ENCODE measurements around the gene PLAC1. TPM values are rescaled to one million over a fixed set of nuclear protein-coding genes. Genes with fewer than 3 reads are reported as not detected.

PLAC1 gene
- total RNA-seq, 1 experiment from 2014 or later = 0.34 TPM

GRCh38 chrX:134530845-134531244, 127.4 kb downstream of the PLAC1 start:
- H3K9ac ChIP-seq (ENCODE audit: low read length) = no peak overlapping the region
- intact Hi-C loops (cut with micrococcal nuclease) = no loop called here
- H3K27ac ChIP-seq (ENCODE audit: low read depth, low read length) = no peak overlapping the region
- RAD21 ChIA-PET (ENCODE audit: low non-redundant PET in 1 of 2, low total read pairs in 2 of 2, uncharacterized antibody in 2 of 2, unreplicated experiment in 2 of 2) = no interaction called here
- no peak for DNase-seq (ENCODE audit: low read depth, low spot score)
- H2AFZ ChIP-seq (ENCODE audit: low read depth, low read length, poor library complexity, severe bottlenecking) = no peak overlapping the region
- ATAC-seq = no peak
- no peaks in the 10 kb centered on the region for H3K27me3 ChIP-seq (ENCODE audit: insufficient read depth, low read length)
- no peaks in the 10 kb centered on the region for H3K9me3 ChIP-seq (ENCODE audit: control insufficient read depth in 1 of 2, insufficient read depth in 1 of 2, low read depth in 1 of 2, low read length in 2 of 2)
- no peaks in the 10 kb centered on the region for H4K20me1 ChIP-seq (ENCODE audit: insufficient read depth)
- POLR2A ChIA-PET = no interaction called here
- CTCF ChIA-PET = no interaction called here
- no peaks in the 10 kb centered on the region for H3K9me2 ChIP-seq (ENCODE audit: insufficient read depth)
- TF ChIP-seq MAX (IDR thresholded peaks at IDR 0.05) (no peak), ZBTB33 (IDR thresholded peaks at IDR 0.05; ENCODE audit: extremely low read depth, insufficient replicate concordance, low read length) (no peak), POLR2A (IDR thresholded peaks at IDR 0.05; ENCODE audit: borderline replicate concordance, extremely low read depth, insufficient read depth, insufficient read length) (no peak), EGR1 (IDR thresholded peaks at IDR 0.05; ENCODE audit: low read depth) (no peak), CEBPB (IDR thresholded peaks at IDR 0.05; ENCODE audit: low read depth) (no peak), CBX3 (IDR thresholded peaks at IDR 0.05; ENCODE audit: low read depth) (no peak), SIN3A (IDR thresholded peaks at IDR 0.05; ENCODE audit: low read depth) (no peak), EZH2phosphoT487 (IDR thresholded peaks at IDR 0.05; ENCODE audit: borderline replicate concordance) (no peak), SRF (IDR thresholded peaks at IDR 0.05; ENCODE audit: low read depth) (no peak), ELF1 (IDR thresholded peaks at IDR 0.05; ENCODE audit: borderline replicate concordance, low read depth) (no peak), ZNF274 (IDR thresholded peaks at IDR 0.05; ENCODE audit: low read depth, low read length) (no peak), YY1 (IDR thresholded peaks at IDR 0.05; ENCODE audit: extremely low read depth, insufficient replicate concordance, low read depth, low read length) (no peak), FOSL1 (IDR thresholded peaks at IDR 0.05; ENCODE audit: low read depth) (no peak), TCF7L2 (IDR thresholded peaks at IDR 0.05; ENCODE audit: borderline replicate concordance, extremely low read depth, insufficient read depth, insufficient read length) (no peak), ZFX (IDR thresholded peaks at IDR 0.05) (no peak)
- H3K4me2 ChIP-seq (ENCODE audit: low read length) = no peak overlapping the region
- BruUV-seq (replicated peaks) = no TSS peak
- H3K4me3 ChIP-seq (replicated peaks in 1 of 2; ENCODE audit: low read depth in 1 of 2, low read length in 2 of 2) = no peak overlapping the region
- H3K79me2 ChIP-seq (ENCODE audit: insufficient read depth, low read length) = no peaks in the 10 kb centered on the region
- H3K4me1 ChIP-seq (ENCODE audit: control insufficient read depth in 1 of 2, insufficient read depth in 2 of 2, low read length in 2 of 2) = peaks cover 5 to 11% of the 10 kb centered on the region in 2 experiments
- H3K36me3 ChIP-seq (ENCODE audit: control insufficient read depth in 1 of 2, insufficient read depth in 2 of 2, low read length in 2 of 2) = no peaks in the 10 kb centered on the region
